ENCODE measurements around the gene FHOD3. TPM values are rescaled to one million over a fixed set of nuclear protein-coding genes. Genes with fewer than 3 reads are reported as not detected.
A peak's percentile ranks its signal among the peaks of the same experiment; 100 is the strongest.

Gene FHOD3
- total RNA-seq, 1 experiment from 2014 or later = 22.7 TPM

DNA sequence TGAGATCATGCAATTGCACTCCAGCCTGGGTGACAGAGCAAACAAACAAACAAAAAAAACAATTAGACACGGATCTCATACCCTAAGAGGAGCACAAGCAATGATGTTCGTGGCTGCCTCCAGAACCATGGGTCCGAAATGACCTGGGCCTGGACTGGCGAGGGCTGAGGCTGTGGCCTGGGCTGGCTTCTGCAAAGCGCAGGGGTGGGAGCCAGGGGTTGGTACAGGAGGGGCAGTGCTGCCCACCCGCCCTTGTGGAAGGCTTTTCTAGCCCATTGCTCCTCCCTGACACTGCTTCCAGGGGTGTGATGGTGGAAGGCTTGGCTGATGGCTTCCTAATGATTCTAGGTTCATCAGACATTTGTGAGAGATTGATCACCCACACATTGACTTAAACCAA lies 167.8 kb downstream of the FHOD3 start:
- Histone ChIP-seq H3K9me3 (ENCODE audit: control insufficient read depth, insufficient read depth, low read depth, low read length) (no peaks in the 10 kb centered on the region), H3K4me3 (ENCODE audit: low read depth in 2 of 2, low read length in 2 of 2) (no peak overlapping the region), H3K27me3 (ENCODE audit: control insufficient read depth, insufficient read depth, low read length) (no peaks in the 10 kb centered on the region), H3K27ac (ENCODE audit: low read length) (peak overlapping the region; percentile 29; the same call in 1 of the 2 replicates), H3K4me1 (ENCODE audit: control insufficient read depth, insufficient read depth, low read length) (peaks cover 18% of the 10 kb centered on the region), H3K36me3 (ENCODE audit: control insufficient read depth, insufficient read depth, low read length) (no peaks in the 10 kb centered on the region)
- TF ChIP-seq, protein P1, sequence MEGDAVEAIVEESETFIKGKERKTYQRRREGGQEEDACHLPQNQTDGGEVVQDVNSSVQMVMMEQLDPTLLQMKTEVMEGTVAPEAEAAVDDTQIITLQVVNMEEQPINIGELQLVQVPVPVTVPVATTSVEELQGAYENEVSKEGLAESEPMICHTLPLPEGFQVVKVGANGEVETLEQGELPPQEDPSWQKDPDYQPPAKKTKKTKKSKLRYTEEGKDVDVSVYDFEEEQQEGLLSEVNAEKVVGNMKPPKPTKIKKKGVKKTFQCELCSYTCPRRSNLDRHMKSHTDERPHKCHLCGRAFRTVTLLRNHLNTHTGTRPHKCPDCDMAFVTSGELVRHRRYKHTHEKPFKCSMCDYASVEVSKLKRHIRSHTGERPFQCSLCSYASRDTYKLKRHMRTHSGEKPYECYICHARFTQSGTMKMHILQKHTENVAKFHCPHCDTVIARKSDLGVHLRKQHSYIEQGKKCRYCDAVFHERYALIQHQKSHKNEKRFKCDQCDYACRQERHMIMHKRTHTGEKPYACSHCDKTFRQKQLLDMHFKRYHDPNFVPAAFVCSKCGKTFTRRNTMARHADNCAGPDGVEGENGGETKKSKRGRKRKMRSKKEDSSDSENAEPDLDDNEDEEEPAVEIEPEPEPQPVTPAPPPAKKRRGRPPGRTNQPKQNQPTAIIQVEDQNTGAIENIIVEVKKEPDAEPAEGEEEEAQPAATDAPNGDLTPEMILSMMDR (IDR thresholded peaks at IDR 0.05) = no peak
- TF ChIP-seq, protein P2, sequence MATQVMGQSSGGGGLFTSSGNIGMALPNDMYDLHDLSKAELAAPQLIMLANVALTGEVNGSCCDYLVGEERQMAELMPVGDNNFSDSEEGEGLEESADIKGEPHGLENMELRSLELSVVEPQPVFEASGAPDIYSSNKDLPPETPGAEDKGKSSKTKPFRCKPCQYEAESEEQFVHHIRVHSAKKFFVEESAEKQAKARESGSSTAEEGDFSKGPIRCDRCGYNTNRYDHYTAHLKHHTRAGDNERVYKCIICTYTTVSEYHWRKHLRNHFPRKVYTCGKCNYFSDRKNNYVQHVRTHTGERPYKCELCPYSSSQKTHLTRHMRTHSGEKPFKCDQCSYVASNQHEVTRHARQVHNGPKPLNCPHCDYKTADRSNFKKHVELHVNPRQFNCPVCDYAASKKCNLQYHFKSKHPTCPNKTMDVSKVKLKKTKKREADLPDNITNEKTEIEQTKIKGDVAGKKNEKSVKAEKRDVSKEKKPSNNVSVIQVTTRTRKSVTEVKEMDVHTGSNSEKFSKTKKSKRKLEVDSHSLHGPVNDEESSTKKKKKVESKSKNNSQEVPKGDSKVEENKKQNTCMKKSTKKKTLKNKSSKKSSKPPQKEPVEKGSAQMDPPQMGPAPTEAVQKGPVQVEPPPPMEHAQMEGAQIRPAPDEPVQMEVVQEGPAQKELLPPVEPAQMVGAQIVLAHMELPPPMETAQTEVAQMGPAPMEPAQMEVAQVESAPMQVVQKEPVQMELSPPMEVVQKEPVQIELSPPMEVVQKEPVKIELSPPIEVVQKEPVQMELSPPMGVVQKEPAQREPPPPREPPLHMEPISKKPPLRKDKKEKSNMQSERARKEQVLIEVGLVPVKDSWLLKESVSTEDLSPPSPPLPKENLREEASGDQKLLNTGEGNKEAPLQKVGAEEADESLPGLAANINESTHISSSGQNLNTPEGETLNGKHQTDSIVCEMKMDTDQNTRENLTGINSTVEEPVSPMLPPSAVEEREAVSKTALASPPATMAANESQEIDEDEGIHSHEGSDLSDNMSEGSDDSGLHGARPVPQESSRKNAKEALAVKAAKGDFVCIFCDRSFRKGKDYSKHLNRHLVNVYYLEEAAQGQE (IDR thresholded peaks at IDR 0.05; ENCODE audit: insufficient read depth in 1 of 2, low read depth in 2 of 2, low read length in 1 of 2) = no peak
- no peak for TF ChIP-seq TCF7L2 (IDR thresholded peaks at IDR 0.05; ENCODE audit: low read depth, low read length)
- TF ChIP-seq POLR2AphosphoS5 (IDR thresholded peaks at IDR 0.05; ENCODE audit: low read depth, low read length) = no peak
- no peak for TF ChIP-seq SIN3A (IDR thresholded peaks at IDR 0.05; ENCODE audit: borderline replicate concordance, insufficient read depth, low read depth, low read length)
- ChIA-PET POLR2A (no interaction called here), CTCF (no interaction called here)
- intact Hi-C loops (cut with micrococcal nuclease; ENCODE audit: unreplicated experiment) = no loop called here
- in situ Hi-C loops (cut with HindIII; ENCODE audit: low pct_unique_long_range_greater_than_20kb, low sequenced_read_pairs) = no loop called here
- DNase-seq (ENCODE audit: low read depth, low spot score) = no peak
- BruUV-seq (replicated peaks) = no TSS peak
- no peak for ATAC-seq

DNA sequence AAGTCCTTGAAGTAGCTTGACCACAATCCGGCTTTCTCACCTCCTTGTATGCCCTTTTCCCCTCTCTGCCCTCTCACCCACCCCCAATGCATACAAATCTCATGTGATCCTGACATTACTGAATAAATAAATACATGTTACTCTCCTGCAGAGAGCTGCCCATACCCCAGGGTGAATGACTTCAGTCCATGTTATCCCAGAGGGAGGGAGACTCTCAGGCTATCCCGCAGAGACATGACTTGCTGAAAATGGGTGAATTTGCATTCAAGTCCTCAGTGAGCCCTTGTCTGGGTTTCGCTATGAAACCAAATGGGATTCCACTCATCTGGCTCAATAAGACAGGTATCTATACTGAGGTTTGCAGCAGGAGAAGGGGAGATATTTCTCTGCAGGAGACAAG lies 168.5 kb downstream of the FHOD3 start:
- ChIA-PET CTCF (no interaction called here), POLR2A (no interaction called here)
- Histone ChIP-seq H3K36me3 (ENCODE audit: control insufficient read depth, insufficient read depth, low read length) (no peaks in the 10 kb centered on the region), H3K27me3 (ENCODE audit: control insufficient read depth, insufficient read depth, low read length) (no peaks in the 10 kb centered on the region), H3K9me3 (ENCODE audit: control insufficient read depth, insufficient read depth, low read depth, low read length) (no peaks in the 10 kb centered on the region), H3K27ac (ENCODE audit: low read length) (no peak overlapping the region), H3K4me3 (ENCODE audit: low read depth in 2 of 2, low read length in 2 of 2) (no peak overlapping the region), H3K4me1 (ENCODE audit: control insufficient read depth, insufficient read depth, low read length) (peaks cover 14% of the 10 kb centered on the region)
- ATAC-seq (no peak), DNase-seq (ENCODE audit: low read depth, low spot score) (no peak)
- intact Hi-C loops (cut with micrococcal nuclease; ENCODE audit: unreplicated experiment) = no loop called here
- no TSS peak for BruUV-seq (replicated peaks)
- in situ Hi-C loops (cut with HindIII; ENCODE audit: low pct_unique_long_range_greater_than_20kb, low sequenced_read_pairs) = no loop called here
- no peak for TF ChIP-seq POLR2AphosphoS5 (IDR thresholded peaks at IDR 0.05; ENCODE audit: low read depth, low read length)
- TF ChIP-seq SIN3A (IDR thresholded peaks at IDR 0.05; ENCODE audit: borderline replicate concordance, insufficient read depth, low read depth, low read length) = no peak
- TF ChIP-seq, protein P1 (IDR thresholded peaks at IDR 0.05) = no peak
- TF ChIP-seq TCF7L2 (IDR thresholded peaks at IDR 0.05; ENCODE audit: low read depth, low read length) = no peak
- TF ChIP-seq, protein P2 (IDR thresholded peaks at IDR 0.05; ENCODE audit: insufficient read depth in 1 of 2, low read depth in 2 of 2, low read length in 1 of 2) = no peak

Measured in Panc1 (cell line).